HG03025 (cell line): ENCODE data around the gene GPR37.

Experiments
- ATAC-seq: cut with Tn5 transposase; IDR thresholded peaks from one replicate; pipeline ENCODE4 v1.9.1; 2021; ENCODE audit warnings: mild to moderate bottlenecking, moderate library complexity; ENCODE audit not compliant: unreplicated experiment, low FRiP score

Gene GPR37

GRCh38 chr7:124765401-124766352, at the start of gene GPR37:
GPR37 (minus strand) TSS chr7:124765792; CDS start chr7:124764976, 816 bp downstream.
- ATAC-seq = peak; percentile 80

GRCh38 chr7:124813994-124814798, 48.6 kb upstream of the GPR37 start:
- ATAC-seq = no peak

- no peak for ATAC-seq
Observed at GRCh38 chr7:124812764-124813163, 47.2 kb upstream of the GPR37 start.

- no peak for ATAC-seq
Observed at GRCh38 chr7:124811341-124811740, 45.7 kb upstream of the GPR37 start.

- ATAC-seq = no peak
Observed at GRCh38 chr7:124810605-124811004, 45.0 kb upstream of the GPR37 start.

- no peak for ATAC-seq
Observed at GRCh38 chr7:124808206-124808605, 42.6 kb upstream of the GPR37 start.

GRCh38 chr7:124801330-124801895, 35.8 kb upstream of the GPR37 start:
- ATAC-seq = no peak

- no peak for ATAC-seq
Observed at GRCh38 chr7:124800386-124800785, 34.8 kb upstream of the GPR37 start.

GRCh38 chr7:124799448-124799847, 33.9 kb upstream of the GPR37 start:
- ATAC-seq = no peak

GRCh38 chr7:124796771-124797170, 31.2 kb upstream of the GPR37 start:
- no peak for ATAC-seq

- ATAC-seq = no peak
Observed at GRCh38 chr7:124792696-124793095, 27.1 kb upstream of the GPR37 start.

- ATAC-seq = no peak
Observed at GRCh38 chr7:124792002-124792401, 26.4 kb upstream of the GPR37 start.

- ATAC-seq = no peak
Observed at GRCh38 chr7:124791426-124791825, 25.8 kb upstream of the GPR37 start.

- ATAC-seq = no peak
Observed at GRCh38 chr7:124790645-124791044, 25.1 kb upstream of the GPR37 start.

- ATAC-seq = no peak
Observed at GRCh38 chr7:124785994-124786393, 20.4 kb upstream of the GPR37 start.

- peak; percentile 66 for ATAC-seq
Observed at GRCh38 chr7:124784879-124785818, 19.6 kb upstream of the GPR37 start.

GRCh38 chr7:124783271-124783670, 17.7 kb upstream of the GPR37 start:
- ATAC-seq = no peak

GRCh38 chr7:124781907-124782734, 16.5 kb upstream of the GPR37 start:
- no peak for ATAC-seq

- no peak for ATAC-seq
Observed at GRCh38 chr7:124781418-124781817, 15.8 kb upstream of the GPR37 start.
